ENCODE data around the gene OSBPL10.

GRCh38 chr3:31911643-31912042 lies 69.4 kb downstream of the OSBPL10 start:
- no peak for TF ChIP-seq CTCF (conservative IDR thresholded peaks at IDR 0.05; ENCODE audit: low read depth, low read length)
- TF ChIP-seq POLR2A (IDR thresholded peaks at IDR 0.05; ENCODE audit: low read depth, low read length): no peak
- no peak for TF ChIP-seq RFX5 (IDR thresholded peaks at IDR 0.05; ENCODE audit: low read depth, low read length)
- TF ChIP-seq RCOR1 (IDR thresholded peaks at IDR 0.05; ENCODE audit: insufficient replicate concordance, low read length): no peak
- no peak for TF ChIP-seq MXI1 (IDR thresholded peaks at IDR 0.05; ENCODE audit: borderline replicate concordance, low read depth, low read length)
- no peak for TF ChIP-seq CEBPB (IDR thresholded peaks at IDR 0.05; ENCODE audit: low read depth, low read length)
- no peak for TF ChIP-seq USF2 (IDR thresholded peaks at IDR 0.05; ENCODE audit: low read depth, low read length)
- no peak for TF ChIP-seq CHD1 (IDR thresholded peaks at IDR 0.05; ENCODE audit: low read depth, low read length)
- TF ChIP-seq MAFK (IDR thresholded peaks at IDR 0.05; ENCODE audit: low read depth, low read length): no peak
- TF ChIP-seq FOS (IDR thresholded peaks at IDR 0.05; ENCODE audit: low read depth, low read length): no peak
